Keratinocyte (primary cell): Measurements from ENCODE around the gene SPRN.

Experiments used
- CTCF ChIP-seq, 3 experiments: IDR thresholded peaks in 1 of 3; conservative IDR thresholded peaks in 1 of 3; optimal IDR thresholded peaks in 1 of 3; 2 replicates in 2 of 3; 3 replicates in 1 of 3; pipeline versions ENCODE3 to v1.5.1; 2011; ENCODE audit warnings: low read length in 3 of 3, mild to moderate bottlenecking in 3 of 3, moderate library complexity in 2 of 3, control low read depth in 1 of 3, inconsistent platforms in 1 of 3; ENCODE audit not compliant: insufficient read depth in 2 of 3; ENCODE audit errors: extremely low read depth in 1 of 3
- EZH2 ChIP-seq: IDR thresholded peaks from one replicate; pipeline ENCODE4 v1.6.1; 2012; ENCODE audit warnings: inconsistent platforms, mild to moderate bottlenecking, low read length, moderate library complexity

- TF ChIP-seq CTCF (optimal IDR thresholded peaks at IDR 0.05 in 1 of 3, IDR thresholded peaks at IDR 0.05 in 1 of 3, conservative IDR thresholded peaks at IDR 0.05 in 1 of 3; ENCODE audit: extremely low read depth in 1 of 3, insufficient read depth in 2 of 3, low read length in 3 of 3) = no peak
- TF ChIP-seq EZH2 = no peak
These were observed 32.5 kb downstream of the SPRN start for GRCh38 chr10:133391761-133392518.
